Uterus (tissue), 4 donors: ENCODE measurements around the gene HS6ST3. TPM values are rescaled to one million over a fixed set of nuclear protein-coding genes. Genes with fewer than 3 reads are reported as not detected.

Experiments
- DNase-seq, 2 donors: peaks; one replicate each; pipeline ENCODE4 v3.0.0-alpha.2; 2019 to 2020
- H3K27ac ChIP-seq, 2 donors: fragments of 200-600 bp; sonication (generic); 1 replicate in 1 of 2; 2 replicates in 1 of 2; pipeline ENCODE4 v1.5.1; 2016 to 2018
- H3K27me3 ChIP-seq, 2 donors: fragments of 200-600 bp; sonication (generic); one replicate each; pipeline ENCODE4 v1.5.1; 2018 to 2019; ENCODE audit warnings: control low read depth in 1 of 2
- H3K36me3 ChIP-seq, 2 donors: fragments of 200-600 bp; sonication (generic); one replicate each; pipeline ENCODE4 v1.5.1; 2019; ENCODE audit warnings: control low read depth in 1 of 2
- H3K4me1 ChIP-seq, 2 donors: fragments of 200-600 bp; sonication (generic); one replicate each; pipeline ENCODE4 v1.5.1; 2018 to 2019; ENCODE audit warnings: control low read depth in 1 of 2
- H3K4me3 ChIP-seq, 2 donors: fragments of 200-600 bp; sonication (generic); 1 replicate in 1 of 2; 2 replicates in 1 of 2; pipeline ENCODE4 v1.5.1; 2018 to 2019; ENCODE audit warnings: mild to moderate bottlenecking in 1 of 2
- H3K9me3 ChIP-seq, 2 donors: fragments of 200-600 bp; sonication (generic); one replicate each; pipeline ENCODE4 v1.5.1; 2019; ENCODE audit warnings: control low read depth in 1 of 2
- CTCF ChIP-seq, 4 experiments: fragments of 200-600 bp in 2 of 4; fragments of 450-650 bp in 2 of 4; sonication (generic) in 2 of 4; IDR thresholded peaks; one replicate each; pipeline ENCODE4 v1.5.1; 2016 to 2019; ENCODE audit warnings: antibody characterized with exemption in 4 of 4, mild to moderate bottlenecking in 2 of 4, moderate library complexity in 1 of 4
- POLR2A ChIP-seq, 2 donors: fragments of 450-650 bp; IDR thresholded peaks; one replicate each; pipeline ENCODE4 v1.6.1; 2016; ENCODE audit warnings: antibody characterized with exemption in 2 of 2, mild to moderate bottlenecking in 1 of 2, moderate library complexity in 1 of 2
- intact Hi-C: fragments of 100-400 bp; cut with DNase I; formaldehyde crosslinking; loops from one replicate; pipeline ENCODE4 v1.15.1; 2023; ENCODE audit warnings: low total_unique reads
- total RNA-seq, 4 donors: library from RNA; depleted of rRNA in 3 of 4; stranded (reverse); fragments of >200 nt in 3 of 4; gene quantifications; one replicate each; pipeline versions ENCODE4 v1.1.0 to v1.2.4, GENCODE V29; 2014 to 2023
- donor health status: DM: yes; HTN: yes; CAD: no.

Gene HS6ST3
- total RNA-seq, 4 donors from 2014 or later = 1.3 to 8.7 (median 5.3) TPM

GRCh38 chr13:96491103-96491502 lies 401.2 kb downstream of the HS6ST3 start:
- TF ChIP-seq CTCF (IDR thresholded peaks at IDR 0.05) = no peak
- no peak for TF ChIP-seq POLR2A (IDR thresholded peaks at IDR 0.05)
- H3K4me1 ChIP-seq = no peaks in the 10 kb centered on the region
- no peaks in the 10 kb centered on the region for H3K27me3 ChIP-seq
- no peaks in the 10 kb centered on the region for H3K9me3 ChIP-seq
- H3K36me3 ChIP-seq = no peaks in the 10 kb centered on the region
- no peak for DNase-seq
- intact Hi-C loops = no loop called here
- H3K27ac ChIP-seq = no peak overlapping the region
- H3K4me3 ChIP-seq = no peak overlapping the region

GRCh38 chr13:96492766-96493165 lies 402.9 kb downstream of the HS6ST3 start:
- intact Hi-C loops = no loop called here
- H3K9me3 ChIP-seq = no peaks in the 10 kb centered on the region
- no peaks in the 10 kb centered on the region for H3K36me3 ChIP-seq
- H3K4me1 ChIP-seq = no peaks in the 10 kb centered on the region
- DNase-seq = no peak
- H3K27me3 ChIP-seq = no peaks in the 10 kb centered on the region
- H3K27ac ChIP-seq = no peak overlapping the region
- TF ChIP-seq POLR2A (IDR thresholded peaks at IDR 0.05) (no peak), CTCF (IDR thresholded peaks at IDR 0.05) (no peak)
- no peak overlapping the region for H3K4me3 ChIP-seq

- TF ChIP-seq POLR2A (IDR thresholded peaks at IDR 0.05) (no peak), CTCF (IDR thresholded peaks at IDR 0.05) (no peak)
- no peak overlapping the region for H3K27ac ChIP-seq
- DNase-seq = no peak
- intact Hi-C loops = no loop called here
- no peak overlapping the region for H3K4me3 ChIP-seq
- H3K36me3 ChIP-seq = no peaks in the 10 kb centered on the region
- H3K27me3 ChIP-seq = no peaks in the 10 kb centered on the region
- no peaks in the 10 kb centered on the region for H3K4me1 ChIP-seq
- H3K9me3 ChIP-seq = no peaks in the 10 kb centered on the region
Observed at GRCh38 chr13:96499656-96500055, 409.7 kb downstream of the HS6ST3 start.

GRCh38 chr13:96500953-96501352 lies 411.0 kb downstream of the HS6ST3 start:
- Histone ChIP-seq H3K9me3 (no peaks in the 10 kb centered on the region), H3K27ac (no peak overlapping the region), H3K4me1 (no peaks in the 10 kb centered on the region), H3K27me3 (no peaks in the 10 kb centered on the region), H3K36me3 (no peaks in the 10 kb centered on the region), H3K4me3 (no peak overlapping the region)
- no peak for TF ChIP-seq POLR2A (IDR thresholded peaks at IDR 0.05)
- TF ChIP-seq CTCF (IDR thresholded peaks at IDR 0.05) = no peak
- intact Hi-C loops = no loop called here
- no peak for DNase-seq

GRCh38 chr13:96503481-96503880 lies 413.6 kb downstream of the HS6ST3 start:
- TF ChIP-seq POLR2A (IDR thresholded peaks at IDR 0.05) (no peak), CTCF (IDR thresholded peaks at IDR 0.05) (no peak)
- no peaks in the 10 kb centered on the region for H3K4me1 ChIP-seq
- no peaks in the 10 kb centered on the region for H3K36me3 ChIP-seq
- H3K27ac ChIP-seq = no peak overlapping the region
- H3K4me3 ChIP-seq = no peak overlapping the region
- no peaks in the 10 kb centered on the region for H3K27me3 ChIP-seq
- no peak for DNase-seq
- H3K9me3 ChIP-seq = no peaks in the 10 kb centered on the region
- intact Hi-C loops = no loop called here
